ENCODE data around the gene CS.

DNA sequence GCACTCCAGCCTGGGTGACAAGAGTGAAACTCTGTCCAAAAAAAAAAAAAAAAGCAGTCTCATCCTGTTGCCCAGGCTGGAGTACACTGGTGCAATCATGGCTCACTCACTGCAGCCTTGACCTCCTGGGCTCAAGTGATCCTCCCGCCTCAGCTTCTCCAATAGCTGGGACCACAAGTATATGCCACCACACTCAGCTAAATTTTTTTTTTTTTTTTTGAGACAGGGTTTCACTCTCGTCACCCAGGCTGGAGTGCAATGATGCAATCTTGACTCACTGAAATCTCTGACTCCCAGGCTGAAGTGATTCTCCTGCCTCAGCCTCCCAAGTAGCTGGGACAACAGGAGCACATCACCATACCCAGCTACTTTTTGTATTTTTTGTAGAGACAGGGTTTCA, 20.9 kb upstream of the CS start:
- TF ChIP-seq CTCF (IDR thresholded peaks at IDR 0.05) (no peak), POLR2AphosphoS5 (IDR thresholded peaks at IDR 0.05) (no peak), POLR2A (IDR thresholded peaks at IDR 0.05) (no peak), EP300 (IDR thresholded peaks at IDR 0.05) (no peak)
